ENCODE data around the gene AGK.

GRCh38 chr7:141541375-141541774 is 9.8 kb upstream of the AGK start:
- TF ChIP-seq, protein P1, sequence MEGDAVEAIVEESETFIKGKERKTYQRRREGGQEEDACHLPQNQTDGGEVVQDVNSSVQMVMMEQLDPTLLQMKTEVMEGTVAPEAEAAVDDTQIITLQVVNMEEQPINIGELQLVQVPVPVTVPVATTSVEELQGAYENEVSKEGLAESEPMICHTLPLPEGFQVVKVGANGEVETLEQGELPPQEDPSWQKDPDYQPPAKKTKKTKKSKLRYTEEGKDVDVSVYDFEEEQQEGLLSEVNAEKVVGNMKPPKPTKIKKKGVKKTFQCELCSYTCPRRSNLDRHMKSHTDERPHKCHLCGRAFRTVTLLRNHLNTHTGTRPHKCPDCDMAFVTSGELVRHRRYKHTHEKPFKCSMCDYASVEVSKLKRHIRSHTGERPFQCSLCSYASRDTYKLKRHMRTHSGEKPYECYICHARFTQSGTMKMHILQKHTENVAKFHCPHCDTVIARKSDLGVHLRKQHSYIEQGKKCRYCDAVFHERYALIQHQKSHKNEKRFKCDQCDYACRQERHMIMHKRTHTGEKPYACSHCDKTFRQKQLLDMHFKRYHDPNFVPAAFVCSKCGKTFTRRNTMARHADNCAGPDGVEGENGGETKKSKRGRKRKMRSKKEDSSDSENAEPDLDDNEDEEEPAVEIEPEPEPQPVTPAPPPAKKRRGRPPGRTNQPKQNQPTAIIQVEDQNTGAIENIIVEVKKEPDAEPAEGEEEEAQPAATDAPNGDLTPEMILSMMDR (IDR thresholded peaks at IDR 0.05): no peak
- no peak for TF ChIP-seq POLR2AphosphoS5 (IDR thresholded peaks at IDR 0.05)
- no peak for TF ChIP-seq EP300 (IDR thresholded peaks at IDR 0.05)
- TF ChIP-seq POLR2A (IDR thresholded peaks at IDR 0.05): no peak
